ENCODE results near the gene PPP1R7.
"Not testable (repeated sequence)": the region's sequence is repeated elsewhere in the genome, so short reads cannot be mapped to it uniquely, and the experiment has no call there.

The PPP1R7 gene

GRCh38 chr2:241195506-241196130 is 45.4 kb downstream of the PPP1R7 start:
- Histone ChIP-seq H3K4me1 (ENCODE audit: control insufficient read depth, insufficient read depth, low read length) (peaks cover 6% of the 10 kb centered on the region), H3K27me3 (ENCODE audit: control insufficient read depth, insufficient read depth, low read length) (no peaks in the 10 kb centered on the region), H3K36me3 (ENCODE audit: control insufficient read depth, insufficient read depth, low read length) (no peaks in the 10 kb centered on the region), H3K4me3 (ENCODE audit: low read length) (no peak overlapping the region), H3K9ac (ENCODE audit: low read length) (no peak overlapping the region), H3K9me3 (ENCODE audit: control insufficient read depth, low read length) (no peaks in the 10 kb centered on the region)

GRCh38 chr2:241197246-241197645 is 47.0 kb downstream of the PPP1R7 start:
- not testable (repeated sequence) for H3K4me1 ChIP-seq (ENCODE audit: control insufficient read depth, insufficient read depth, low read length); H3K4me3 ChIP-seq (ENCODE audit: low read length); H3K9ac ChIP-seq (ENCODE audit: low read length); H3K9me3 ChIP-seq (ENCODE audit: control insufficient read depth, low read length); H3K36me3 ChIP-seq (ENCODE audit: control insufficient read depth, insufficient read depth, low read length); H3K27me3 ChIP-seq (ENCODE audit: control insufficient read depth, insufficient read depth, low read length)

DNA sequence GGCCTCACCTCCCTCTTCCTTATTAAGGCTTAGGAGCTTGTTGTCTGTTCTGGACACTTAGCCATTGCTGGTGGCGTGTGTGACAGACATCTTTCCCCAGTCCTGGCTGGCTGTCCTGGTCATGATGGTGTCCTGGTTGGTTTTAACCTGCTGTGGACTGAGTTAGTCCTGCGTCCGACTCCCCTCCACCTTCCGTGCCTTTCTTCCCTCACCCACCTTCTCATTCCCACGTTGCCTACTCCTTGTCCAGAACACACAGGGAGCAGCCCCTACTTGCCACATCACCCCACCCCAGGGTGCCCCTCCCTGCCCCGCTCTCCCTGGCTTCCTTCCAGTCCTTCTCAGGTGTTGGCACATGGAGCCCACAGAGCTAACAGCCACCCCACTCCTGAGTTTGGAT is 47.7 kb downstream of the PPP1R7 start:
- Histone ChIP-seq H3K9ac (ENCODE audit: low read length) (no peak overlapping the region), H3K4me1 (ENCODE audit: control insufficient read depth, insufficient read depth, low read length) (peaks cover 2% of the 10 kb centered on the region), H3K9me3 (ENCODE audit: control insufficient read depth, low read length) (no peaks in the 10 kb centered on the region), H3K27me3 (ENCODE audit: control insufficient read depth, insufficient read depth, low read length) (no peaks in the 10 kb centered on the region), H3K4me3 (ENCODE audit: low read length) (no peak overlapping the region), H3K36me3 (ENCODE audit: control insufficient read depth, insufficient read depth, low read length) (no peaks in the 10 kb centered on the region)

GRCh38 chr2:241198381-241199279 is 48.4 kb downstream of the PPP1R7 start:
- no peaks in the 10 kb centered on the region for H3K4me1 ChIP-seq (ENCODE audit: control insufficient read depth, insufficient read depth, low read length)

DNA sequence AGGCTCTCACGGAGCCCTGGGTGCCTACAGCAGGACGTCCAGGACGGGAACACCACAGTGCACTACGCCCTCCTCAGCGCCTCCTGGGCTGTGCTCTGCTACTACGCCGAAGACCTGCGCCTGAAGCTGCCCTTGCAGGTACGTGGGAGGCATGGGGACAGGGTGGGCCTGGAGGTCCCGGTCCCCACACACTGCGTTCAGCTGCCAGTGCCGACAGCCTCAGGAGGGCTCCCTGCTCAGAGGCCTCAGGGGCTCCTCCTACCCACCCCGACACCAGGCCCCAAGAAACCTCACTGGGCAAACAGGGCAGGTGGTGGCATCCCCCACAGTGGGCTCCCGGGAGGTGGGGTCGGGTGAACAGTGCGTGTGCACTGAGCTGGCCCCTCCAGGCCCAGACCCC is 49.0 kb downstream of the PPP1R7 start:
- H3K4me1 ChIP-seq (ENCODE audit: control insufficient read depth, insufficient read depth, low read length): no peaks in the 10 kb centered on the region
- H3K27me3 ChIP-seq (ENCODE audit: control insufficient read depth, insufficient read depth, low read length): no peaks in the 10 kb centered on the region
- H3K9ac ChIP-seq (ENCODE audit: low read length): no peak overlapping the region
- H3K9me3 ChIP-seq (ENCODE audit: control insufficient read depth, low read length): no peaks in the 10 kb centered on the region
- H3K36me3 ChIP-seq (ENCODE audit: control insufficient read depth, insufficient read depth, low read length): no peaks in the 10 kb centered on the region
- no peak overlapping the region for H3K4me3 ChIP-seq (ENCODE audit: low read length)

More at GRCh38 chr2:241198381-241199279, 48.4 kb downstream of the PPP1R7 start:
- H3K36me3 ChIP-seq (ENCODE audit: control insufficient read depth, insufficient read depth, low read length): no peaks in the 10 kb centered on the region
- no peaks in the 10 kb centered on the region for H3K9me3 ChIP-seq (ENCODE audit: control insufficient read depth, low read length)
- no peak overlapping the region for H3K9ac ChIP-seq (ENCODE audit: low read length)
- H3K27me3 ChIP-seq (ENCODE audit: control insufficient read depth, insufficient read depth, low read length): no peaks in the 10 kb centered on the region
- H3K4me3 ChIP-seq (ENCODE audit: low read length): no peak overlapping the region

DNA sequence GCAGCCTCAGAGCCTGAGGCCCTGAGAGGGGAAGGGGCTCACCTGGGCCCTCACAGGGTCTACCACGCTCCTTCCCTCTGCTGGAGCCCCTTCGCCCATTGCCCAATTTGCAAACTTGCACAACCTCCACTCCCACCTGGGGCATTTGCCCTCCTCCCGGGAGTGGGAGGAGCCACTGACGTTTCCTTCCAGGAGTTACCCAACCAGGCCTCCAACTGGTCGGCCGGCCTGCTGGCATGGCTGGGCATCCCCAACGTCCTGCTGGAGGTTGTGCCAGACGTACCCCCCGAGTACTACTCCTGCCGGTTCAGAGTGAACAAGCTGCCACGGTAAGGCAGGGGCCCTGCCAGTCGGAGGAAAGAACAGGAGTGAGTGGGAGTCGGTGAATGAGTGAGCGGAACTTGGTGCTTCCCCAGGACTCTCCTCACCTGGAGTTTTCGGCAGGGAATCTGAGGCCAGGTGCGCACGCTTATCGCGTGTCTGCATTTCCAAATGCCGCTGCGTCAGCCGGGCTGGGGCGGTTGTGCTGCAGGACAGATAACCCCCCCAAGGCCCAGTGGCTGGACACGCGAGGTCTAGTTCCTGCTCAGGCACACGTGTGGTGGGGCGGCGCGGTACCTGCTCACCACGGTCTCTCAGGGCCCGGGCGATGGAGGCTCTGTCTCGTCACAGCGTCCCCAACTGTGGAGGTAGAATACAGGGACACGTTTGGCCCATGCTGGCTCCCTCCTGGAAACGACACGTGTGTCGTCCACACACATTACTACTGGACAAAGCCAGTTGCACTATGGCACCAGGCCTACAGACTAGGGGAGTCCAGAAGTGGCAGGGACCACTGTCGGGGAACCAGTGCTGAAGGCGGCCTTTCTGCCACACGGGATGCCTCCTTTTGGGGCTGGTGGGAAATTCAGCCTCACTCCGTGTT is 49.9 kb downstream of the PPP1R7 start:
- no peak overlapping the region for H3K4me3 ChIP-seq (ENCODE audit: low read length)

GRCh38 chr2:241200822-241201395 is 50.6 kb downstream of the PPP1R7 start:
- H3K36me3 ChIP-seq (ENCODE audit: control insufficient read depth, insufficient read depth, low read length): no peaks in the 10 kb centered on the region
- no peaks in the 10 kb centered on the region for H3K9me3 ChIP-seq (ENCODE audit: control insufficient read depth, low read length)
- H3K4me3 ChIP-seq (ENCODE audit: low read length): no peak overlapping the region
- no peaks in the 10 kb centered on the region for H3K4me1 ChIP-seq (ENCODE audit: control insufficient read depth, insufficient read depth, low read length)
- no peaks in the 10 kb centered on the region for H3K27me3 ChIP-seq (ENCODE audit: control insufficient read depth, insufficient read depth, low read length)
- H3K9ac ChIP-seq (ENCODE audit: low read length): no peak overlapping the region

More for the DNA sequence above, 49.9 kb downstream of the PPP1R7 start:
- H3K36me3 ChIP-seq (ENCODE audit: control insufficient read depth, insufficient read depth, low read length): no peaks in the 10 kb centered on the region
- no peaks in the 10 kb centered on the region for H3K9me3 ChIP-seq (ENCODE audit: control insufficient read depth, low read length)
- no peaks in the 10 kb centered on the region for H3K4me1 ChIP-seq (ENCODE audit: control insufficient read depth, insufficient read depth, low read length)
- no peaks in the 10 kb centered on the region for H3K27me3 ChIP-seq (ENCODE audit: control insufficient read depth, insufficient read depth, low read length)
- H3K9ac ChIP-seq (ENCODE audit: low read length): no peak overlapping the region

GRCh38 chr2:241201445-241202267 is 51.4 kb downstream of the PPP1R7 start:
- H3K27me3 ChIP-seq (ENCODE audit: control insufficient read depth, insufficient read depth, low read length): no peaks in the 10 kb centered on the region
- H3K36me3 ChIP-seq (ENCODE audit: control insufficient read depth, insufficient read depth, low read length): no peaks in the 10 kb centered on the region
- H3K4me3 ChIP-seq (ENCODE audit: low read length): no peak overlapping the region
- H3K9me3 ChIP-seq (ENCODE audit: control insufficient read depth, low read length): no peaks in the 10 kb centered on the region
- no peak overlapping the region for H3K9ac ChIP-seq (ENCODE audit: low read length)
- no peaks in the 10 kb centered on the region for H3K4me1 ChIP-seq (ENCODE audit: control insufficient read depth, insufficient read depth, low read length)

DNA sequence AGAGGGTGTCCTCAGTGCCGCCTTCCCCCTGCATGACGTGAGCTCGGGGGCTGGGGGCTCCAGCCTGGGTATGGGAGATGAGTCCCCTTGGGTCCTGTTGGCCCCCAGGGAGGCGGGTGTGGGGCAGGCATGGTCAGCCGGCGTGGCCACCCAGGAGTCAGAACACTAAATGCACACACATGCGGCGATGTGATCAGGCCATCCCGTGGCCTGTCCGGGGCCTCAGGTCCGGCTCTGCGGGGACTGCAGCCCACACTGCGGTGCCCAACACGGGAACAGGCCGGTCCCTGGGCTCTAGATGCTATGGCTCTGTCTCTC is 52.0 kb downstream of the PPP1R7 start:
- Histone ChIP-seq H3K4me3 (ENCODE audit: low read length) (no peak overlapping the region), H3K9me3 (ENCODE audit: control insufficient read depth, low read length) (no peaks in the 10 kb centered on the region)

GRCh38 chr2:241202681-241203080 is 52.4 kb downstream of the PPP1R7 start:
- no peak overlapping the region for H3K4me3 ChIP-seq (ENCODE audit: low read length)
- no peaks in the 10 kb centered on the region for H3K36me3 ChIP-seq (ENCODE audit: control insufficient read depth, insufficient read depth, low read length)
- H3K9me3 ChIP-seq (ENCODE audit: control insufficient read depth, low read length): no peaks in the 10 kb centered on the region
- H3K9ac ChIP-seq (ENCODE audit: low read length): no peak overlapping the region
- H3K4me1 ChIP-seq (ENCODE audit: control insufficient read depth, insufficient read depth, low read length): no peaks in the 10 kb centered on the region
- H3K27me3 ChIP-seq (ENCODE audit: control insufficient read depth, insufficient read depth, low read length): no peaks in the 10 kb centered on the region

More for the DNA sequence above, 52.0 kb downstream of the PPP1R7 start:
- Histone ChIP-seq H3K36me3 (ENCODE audit: control insufficient read depth, insufficient read depth, low read length) (no peaks in the 10 kb centered on the region), H3K4me1 (ENCODE audit: control insufficient read depth, insufficient read depth, low read length) (no peaks in the 10 kb centered on the region), H3K9ac (ENCODE audit: low read length) (no peak overlapping the region), H3K27me3 (ENCODE audit: control insufficient read depth, insufficient read depth, low read length) (no peaks in the 10 kb centered on the region)

Measured in mucosa of stomach (tissue), 1 donor.